ENCODE results near the gene IFT88.

DNA sequence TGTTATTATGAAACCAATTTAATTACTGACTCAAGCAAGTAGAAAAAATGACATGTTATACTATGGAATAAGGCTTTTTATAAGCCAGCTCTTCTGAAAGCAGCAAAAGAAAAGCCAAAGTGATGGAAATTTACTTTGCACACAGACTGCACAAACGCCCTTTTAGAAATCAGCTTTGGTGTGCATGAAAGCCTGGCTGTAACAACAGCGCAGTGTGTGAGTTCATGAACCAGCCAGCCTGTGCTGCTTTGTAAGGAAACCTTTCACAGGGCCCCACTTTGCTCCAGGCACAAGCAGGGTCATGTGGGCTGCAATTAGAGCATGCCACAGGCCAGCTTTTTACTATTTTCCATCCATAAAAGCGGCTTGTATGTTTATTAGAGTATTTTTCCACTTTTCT, 13.6 kb upstream of the IFT88 start:
- TF ChIP-seq ZNF274 (IDR thresholded peaks at IDR 0.05; ENCODE audit: low read depth, low read length), result no peak
- TF ChIP-seq SUZ12 (IDR thresholded peaks at IDR 0.05; ENCODE audit: extremely low read depth, insufficient read depth, insufficient read length), result no peak
